ENCODE data around the gene PLCL2. TPM values are rescaled to one million over a fixed set of nuclear protein-coding genes. Genes with fewer than 3 reads are reported as not detected.

The PLCL2 gene
- 15.0 and 19.5 TPM in 2 replicates for total RNA-seq

DNA sequence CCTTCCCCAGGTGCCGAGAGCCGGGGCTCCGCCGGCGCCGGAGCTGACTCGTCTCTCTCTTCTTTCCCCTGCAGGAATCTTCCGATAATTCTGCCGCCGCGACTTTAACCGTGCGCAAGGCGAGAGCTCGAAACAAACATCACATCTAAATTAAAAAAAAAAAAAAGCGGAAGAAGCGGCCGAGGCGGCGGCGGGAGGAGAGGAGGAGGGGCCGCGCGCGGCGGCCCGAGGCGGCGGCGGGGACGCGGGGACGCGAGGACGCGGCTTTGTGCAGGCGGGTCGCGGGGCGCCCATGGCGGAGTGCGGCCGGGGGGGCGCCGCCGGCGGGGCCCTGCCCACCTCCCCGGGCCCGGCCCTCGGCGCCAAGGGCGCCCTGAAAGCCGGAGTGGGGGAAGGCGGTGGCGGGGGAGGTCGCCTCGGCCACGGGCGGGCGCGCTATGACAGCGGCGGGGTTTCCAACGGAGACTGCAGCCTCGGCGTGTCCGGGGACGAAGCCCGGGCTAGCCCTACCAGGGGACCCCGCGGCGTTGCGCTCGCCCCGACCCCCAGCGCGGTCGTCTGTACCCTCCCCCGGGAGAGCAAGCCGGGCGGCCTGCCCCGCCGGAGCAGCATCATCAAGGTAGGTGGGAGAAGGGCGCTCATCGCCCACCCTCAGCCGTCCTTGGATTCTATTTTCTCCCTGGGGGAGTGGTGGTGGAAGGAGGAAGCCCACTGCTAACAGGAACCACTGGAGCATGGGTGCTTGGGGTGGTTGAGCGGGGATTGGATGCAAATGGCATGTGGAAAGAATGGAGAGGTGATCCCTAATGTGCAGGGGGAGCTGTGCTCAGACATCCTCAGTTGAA lies at the start of gene PLCL2:
PLCL2 (plus strand) TSS at position 208 of the 845 bp plus-strand sequence; CDS start at position 293, 85 bp downstream.

All from bronchial smooth muscle cell (primary cell).